CD4-positive, CD25-positive, alpha-beta regulatory T cell (primary cell): ENCODE measurements around the gene DPF1. TPM values are rescaled to one million over a fixed set of nuclear protein-coding genes. Genes with fewer than 3 reads are reported as not detected.

Source experiments
- ATAC-seq, 2 donors: fragments of 150-1000 bp; cut with Tn5 transposase; one replicate each; pipeline ENCODE4 v1.10.0; 2021; ENCODE audit warnings: low read depth in 2 of 2, moderate number of reproducible peaks in 2 of 2, moderate library complexity in 1 of 2
- DNase-seq, 3 donors: peaks; one replicate each; pipeline versions ENCODE4 v3.0.0 to v3.0.0-alpha.2; 2012 to 2022; ENCODE audit warnings: mixed read lengths in 1 of 3
- H3K27ac ChIP-seq: one replicate; pipeline ENCODE4 v1.7.0; 2013; ENCODE audit warnings: mild to moderate bottlenecking, low read length; ENCODE audit not compliant: insufficient read depth, poor library complexity, severe bottlenecking
- H3K27me3 ChIP-seq: one replicate; pipeline ENCODE4 v1.7.0; 2013; ENCODE audit warnings: low read length; ENCODE audit not compliant: control insufficient read depth, insufficient read depth
- H3K36me3 ChIP-seq: one replicate; pipeline ENCODE4 v1.7.0; 2013; ENCODE audit warnings: mild to moderate bottlenecking, low read length, moderate library complexity; ENCODE audit not compliant: control insufficient read depth, insufficient read depth
- H3K4me1 ChIP-seq: 2 replicates; pipeline ENCODE4 v1.7.0; 2013; ENCODE audit warnings: mild to moderate bottlenecking, low read length; ENCODE audit not compliant: insufficient read depth, control insufficient read depth, poor library complexity, severe bottlenecking
- H3K4me3 ChIP-seq: one replicate; pipeline ENCODE4 v1.7.0; 2013; ENCODE audit warnings: low read depth, mild to moderate bottlenecking, low read length, moderate library complexity
- H3K9me3 ChIP-seq, 2 experiments: 1 replicate in 1 of 2; 2 replicates in 1 of 2; pipeline ENCODE4 v1.7.0; 2013; ENCODE audit warnings: low read length in 2 of 2, mild to moderate bottlenecking in 1 of 2, moderate library complexity in 1 of 2; ENCODE audit not compliant: control insufficient read depth in 2 of 2
- H3K27ac Mint-ChIP-seq, 3 donors: one replicate each; pipeline ENCODE4 v1.8.0; 2020 to 2022; ENCODE audit warnings: mild to moderate bottlenecking in 3 of 3, mixed read lengths in 3 of 3, moderate library complexity in 2 of 3
- H3K27me3 Mint-ChIP-seq: one replicate; pipeline ENCODE4 v1.8.0; 2022; ENCODE audit warnings: mild to moderate bottlenecking, mixed read lengths
- H3K36me3 Mint-ChIP-seq: one replicate; pipeline ENCODE4 v1.8.0; 2020; ENCODE audit warnings: mixed read lengths
- H3K4me1 Mint-ChIP-seq, 4 donors: one replicate each; pipeline ENCODE4 v1.8.0; 2020 to 2022; ENCODE audit warnings: mixed read lengths in 4 of 4, mild to moderate bottlenecking in 1 of 4
- H3K4me3 Mint-ChIP-seq, 4 donors: one replicate each; pipeline ENCODE4 v1.8.0; 2020 to 2022; ENCODE audit warnings: mild to moderate bottlenecking in 4 of 4, mixed read lengths in 4 of 4, moderate library complexity in 3 of 4
- H3K9me3 Mint-ChIP-seq, 7 donors: one replicate each; pipeline ENCODE4 v1.8.0; 2020 to 2022; ENCODE audit warnings: mixed read lengths in 7 of 7, mild to moderate bottlenecking in 3 of 7, moderate library complexity in 2 of 7
- polyA plus RNA-seq, 4 donors: library from polyadenylated mRNA; unstranded; fragments of 300-500 nt; fragmentation: Illumina TruSeq; gene quantifications; one replicate each; pipeline ENCODE4 v1.2.3, GENCODE V29; 2021
- total RNA-seq: library from RNA; stranded (reverse); gene quantifications from one replicate; pipeline ENCODE4 v1.2.3, GENCODE V29; 2022

DPF1 gene
- total and polyA plus RNA-seq, 5 donors from 2014 or later = not detected

DNA sequence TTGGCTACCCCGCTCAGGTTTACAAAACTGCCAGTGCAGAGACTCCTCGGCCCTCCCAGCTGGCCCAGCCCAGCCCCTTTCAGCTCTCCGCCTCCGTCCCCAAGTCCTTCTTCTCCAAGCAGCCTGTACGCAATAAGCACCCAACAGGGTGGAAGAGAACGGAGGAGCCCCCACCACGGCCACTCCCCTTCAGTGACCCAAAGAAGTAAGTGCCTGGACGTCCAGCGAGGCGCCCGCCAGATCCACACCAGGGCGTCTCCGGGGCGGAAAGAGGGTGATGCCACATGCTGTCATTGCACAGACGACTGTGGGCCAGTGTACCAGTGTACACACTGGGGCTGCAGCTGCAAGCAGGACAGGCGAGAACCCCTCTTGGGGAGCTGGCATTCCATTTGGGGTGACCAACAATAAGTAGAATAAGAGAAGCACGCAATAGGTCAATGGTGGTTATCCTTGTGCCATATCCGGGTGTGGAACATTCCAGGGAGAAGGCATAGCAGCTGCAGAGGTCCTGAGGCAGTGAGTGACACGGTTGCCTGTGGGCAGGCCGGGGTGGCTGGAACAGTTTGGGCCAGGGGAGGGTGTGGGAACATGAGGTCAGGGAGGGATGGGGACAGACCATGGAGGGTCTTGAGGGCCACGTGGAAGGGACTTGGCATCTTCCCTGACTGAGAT, 41.3 kb downstream of the DPF1 start:
- H3K27ac Mint-ChIP-seq = no peak overlapping the region
- H3K36me3 ChIP-seq = peaks cover 5% of the 10 kb centered on the region
- H3K27ac ChIP-seq = no peak overlapping the region
- H3K36me3 Mint-ChIP-seq = peaks cover 36% of the 10 kb centered on the region
- H3K27me3 ChIP-seq = no peaks in the 10 kb centered on the region
- peaks cover 0 to 18% (median 3%) of the 10 kb centered on the region in 7 donors for H3K9me3 Mint-ChIP-seq
- peaks cover 0 to 4% (median 0%) of the 10 kb centered on the region in 4 donors for H3K4me1 Mint-ChIP-seq
- H3K9me3 ChIP-seq = peaks cover 9 to 18% of the 10 kb centered on the region in 2 experiments
- no peaks in the 10 kb centered on the region for H3K4me1 ChIP-seq
- ATAC-seq = no peak
- no peaks in the 10 kb centered on the region for H3K27me3 Mint-ChIP-seq
- no peak overlapping the region for H3K4me3 Mint-ChIP-seq
- no peak for DNase-seq
- no peak overlapping the region for H3K4me3 ChIP-seq

GRCh38 chr19:38180071-38180470, 44.0 kb downstream of the DPF1 start:
- no peak overlapping the region for H3K4me3 Mint-ChIP-seq
- H3K27me3 Mint-ChIP-seq = no peaks in the 10 kb centered on the region
- peaks cover 30% of the 10 kb centered on the region for H3K36me3 Mint-ChIP-seq
- Histone ChIP-seq H3K27me3 (no peaks in the 10 kb centered on the region), H3K4me1 (no peaks in the 10 kb centered on the region), H3K4me3 (no peak overlapping the region), H3K36me3 (peaks cover 4% of the 10 kb centered on the region), H3K27ac (no peak overlapping the region), H3K9me3 (peaks cover 9 to 18% of the 10 kb centered on the region in 2 experiments)
- H3K4me1 Mint-ChIP-seq = peaks cover 0 to 4% (median 0%) of the 10 kb centered on the region in 4 donors
- no peak for ATAC-seq
- DNase-seq = no peak
- peaks cover 0 to 18% (median 3%) of the 10 kb centered on the region in 7 donors for H3K9me3 Mint-ChIP-seq
- H3K27ac Mint-ChIP-seq = no peak overlapping the region

GRCh38 chr19:38175422-38175821, 48.6 kb downstream of the DPF1 start:
- peaks cover 0 to 13% (median 2%) of the 10 kb centered on the region in 7 donors for H3K9me3 Mint-ChIP-seq
- no peak overlapping the region for H3K27ac Mint-ChIP-seq
- Histone ChIP-seq H3K27ac (no peak overlapping the region), H3K36me3 (no peaks in the 10 kb centered on the region), H3K27me3 (no peaks in the 10 kb centered on the region), H3K4me1 (no peaks in the 10 kb centered on the region), H3K9me3 (peaks cover 6 to 9% of the 10 kb centered on the region in 2 experiments), H3K4me3 (no peak overlapping the region)
- H3K4me3 Mint-ChIP-seq = no peak overlapping the region
- H3K4me1 Mint-ChIP-seq = no peaks in the 10 kb centered on the region
- DNase-seq (no peak), ATAC-seq (no peak)
- no peaks in the 10 kb centered on the region for H3K27me3 Mint-ChIP-seq
- peaks cover 13% of the 10 kb centered on the region for H3K36me3 Mint-ChIP-seq

DNA sequence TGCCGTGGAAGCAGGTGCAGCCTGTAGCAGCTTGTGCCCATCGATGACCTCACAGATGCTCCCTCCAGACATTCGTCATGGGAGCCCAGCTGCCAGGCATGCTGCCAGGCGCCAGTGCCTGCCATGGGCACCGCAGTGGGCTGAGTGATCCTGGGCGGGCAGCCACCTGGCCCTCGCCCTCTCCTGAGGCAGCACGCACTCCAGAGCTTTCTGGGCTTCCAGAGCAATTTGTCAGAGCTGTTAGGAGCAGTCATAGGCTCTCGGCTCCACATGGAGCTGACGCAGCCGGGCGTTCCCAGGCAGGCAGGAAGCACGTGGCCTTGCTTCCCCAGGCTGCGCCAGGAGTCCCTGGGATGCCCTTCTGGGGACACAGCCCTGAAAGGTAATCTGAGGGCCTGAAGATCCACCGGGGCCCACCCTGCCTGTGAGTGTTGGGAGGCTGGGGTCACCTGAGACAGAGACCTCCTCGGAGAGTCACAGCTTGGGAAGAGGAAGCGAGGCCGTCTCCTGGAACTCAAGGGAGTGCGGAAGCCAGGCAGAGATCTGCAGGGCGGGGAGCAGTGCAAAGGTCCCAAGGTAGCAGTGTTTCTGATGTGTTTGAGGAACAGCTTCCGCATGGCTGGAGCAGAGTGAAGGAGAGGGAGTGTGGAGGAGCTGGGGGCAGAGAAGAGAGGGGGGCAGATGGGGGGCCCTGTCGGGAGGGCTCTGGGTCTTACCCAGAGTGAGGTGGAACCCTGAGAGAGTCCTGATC, 50.6 kb downstream of the DPF1 start:
- peaks cover 0 to under 1% (median 0%) of the 10 kb centered on the region in 7 donors for H3K9me3 Mint-ChIP-seq
- Histone ChIP-seq H3K4me3 (no peak overlapping the region), H3K4me1 (no peaks in the 10 kb centered on the region), H3K27me3 (no peaks in the 10 kb centered on the region), H3K9me3 (no peaks in the 10 kb centered on the region), H3K27ac (no peak overlapping the region), H3K36me3 (no peaks in the 10 kb centered on the region)
- DNase-seq = no peak
- H3K27me3 Mint-ChIP-seq = no peaks in the 10 kb centered on the region
- no peak overlapping the region for H3K4me3 Mint-ChIP-seq
- peaks cover 6% of the 10 kb centered on the region for H3K36me3 Mint-ChIP-seq
- no peaks in the 10 kb centered on the region for H3K4me1 Mint-ChIP-seq
- ATAC-seq = no peak
- H3K27ac Mint-ChIP-seq = peak overlapping the region in 1 of 3 donors; percentile 43

DNA sequence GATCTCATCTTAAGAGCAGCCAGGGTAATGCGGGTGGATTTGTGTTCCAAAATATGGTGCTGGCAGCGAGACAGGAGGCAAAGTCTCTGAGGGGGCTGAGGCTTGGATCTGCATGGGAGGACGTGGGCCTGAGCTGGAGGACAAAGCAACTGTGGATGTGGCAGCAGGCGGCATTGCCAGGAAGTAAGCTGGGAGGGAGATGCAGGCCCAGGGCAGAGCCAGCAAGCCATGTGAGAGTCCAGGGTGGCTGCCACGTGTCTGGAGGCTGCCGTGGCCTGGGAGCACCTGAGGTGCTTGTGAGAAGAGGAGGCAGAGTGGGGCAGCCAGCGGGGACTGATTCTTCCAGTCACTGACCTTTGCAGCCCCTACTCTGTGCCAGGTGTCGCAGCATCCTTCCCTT, 52.0 kb downstream of the DPF1 start:
- Histone ChIP-seq H3K9me3 (no peaks in the 10 kb centered on the region), H3K4me3 (no peak overlapping the region), H3K4me1 (no peaks in the 10 kb centered on the region), H3K27me3 (no peaks in the 10 kb centered on the region), H3K36me3 (no peaks in the 10 kb centered on the region), H3K27ac (no peak overlapping the region)
- ATAC-seq (no peak), DNase-seq (no peak)
- Mint-ChIP-seq H3K4me3 (no peak overlapping the region), H3K4me1 (no peaks in the 10 kb centered on the region), H3K27ac (peak overlapping the region in 1 of 3 donors; percentile 56), H3K9me3 (no peaks in the 10 kb centered on the region), H3K36me3 (peaks cover 8% of the 10 kb centered on the region), H3K27me3 (no peaks in the 10 kb centered on the region)

- no peaks in the 10 kb centered on the region for H3K27me3 ChIP-seq
- no peaks in the 10 kb centered on the region for H3K4me1 Mint-ChIP-seq
- no peaks in the 10 kb centered on the region for H3K9me3 Mint-ChIP-seq
- no peaks in the 10 kb centered on the region for H3K4me1 ChIP-seq
- no peaks in the 10 kb centered on the region for H3K9me3 ChIP-seq
- H3K27ac Mint-ChIP-seq = peak overlapping the region in 1 of 3 donors; percentile 55
- H3K36me3 ChIP-seq = peaks cover 4% of the 10 kb centered on the region
- H3K4me3 Mint-ChIP-seq = peak overlapping the region in 1 of 4 donors; percentile 38
- H3K27me3 Mint-ChIP-seq = no peaks in the 10 kb centered on the region
- no peak for DNase-seq
- H3K36me3 Mint-ChIP-seq = peaks cover 14% of the 10 kb centered on the region
- no peak overlapping the region for H3K4me3 ChIP-seq
- no peak for ATAC-seq
- H3K27ac ChIP-seq = no peak overlapping the region
Observed at GRCh38 chr19:38170334-38170733, 53.7 kb downstream of the DPF1 start.

- Histone ChIP-seq H3K36me3 (peaks cover 8% of the 10 kb centered on the region), H3K9me3 (no peaks in the 10 kb centered on the region), H3K27me3 (no peaks in the 10 kb centered on the region), H3K4me1 (no peaks in the 10 kb centered on the region), H3K27ac (no peak overlapping the region), H3K4me3 (no peak overlapping the region)
- Mint-ChIP-seq H3K9me3 (no peaks in the 10 kb centered on the region), H3K27me3 (no peaks in the 10 kb centered on the region), H3K4me3 (no peak overlapping the region), H3K4me1 (no peaks in the 10 kb centered on the region), H3K27ac (no peak overlapping the region), H3K36me3 (peaks cover 25% of the 10 kb centered on the region)
- DNase-seq (no peak), ATAC-seq (no peak)
Observed at GRCh38 chr19:38168637-38169036, 55.4 kb downstream of the DPF1 start.
